CD4-positive, alpha-beta T cell (primary cell): ENCODE results near the gene STIP1. TPM values are rescaled to one million over a fixed set of nuclear protein-coding genes. Genes with fewer than 3 reads are reported as not detected.

ENCODE experiments used
- ATAC-seq: fragments of 200-7000 bp; cut with Tn5 transposase; one replicate; pipeline ENCODE4 v1.10.0; 2022; ENCODE audit warnings: mild to moderate bottlenecking; ENCODE audit not compliant: poor library complexity
- CTCF ChIA-PET: fragments of 350-600 bp; sonication (Branson Sonifier 250); formaldehyde crosslinking; loops from one replicate; lab custom pipeline; 2021; ENCODE audit warnings: antibody characterized with exemption, inconsistent platforms; lab: Charles Lee
- POLR2A ChIA-PET: fragments of 350-600 bp; sonication (Branson Sonifier 250); formaldehyde crosslinking; loops from one replicate; lab custom pipeline; 2021; ENCODE audit warnings: antibody characterized with exemption, inconsistent platforms; lab: Charles Lee
- DNase-seq, 14 experiments: peaks; one replicate each; pipeline ENCODE4 v3.0.0-alpha.2; 2013 to 2020; ENCODE audit warnings: mixed read lengths in 2 of 14
- H3K27ac ChIP-seq, 2 donors: one replicate each; pipeline versions ENCODE4 v1.5.1 to v1.7.0; 2013; ENCODE audit warnings: low read length in 2 of 2, low read depth in 1 of 2, mild to moderate bottlenecking in 1 of 2
- H3K27me3 ChIP-seq, 2 experiments: 1 replicate in 1 of 2; 2 replicates in 1 of 2; pipeline versions ENCODE4 v1.6.1 to v1.7.0; 2013; ENCODE audit warnings: low read length in 2 of 2, control low read depth in 1 of 2, mild to moderate bottlenecking in 1 of 2, moderate library complexity in 1 of 2; ENCODE audit not compliant: insufficient read depth in 2 of 2, control insufficient read depth in 1 of 2
- H3K36me3 ChIP-seq: one replicate; pipeline ENCODE4 v1.6.1; 2013; ENCODE audit warnings: low read length, control low read depth; ENCODE audit not compliant: insufficient read depth
- H3K4me1 ChIP-seq: one replicate; pipeline ENCODE4 v1.6.1; 2013; ENCODE audit warnings: low read length, control low read depth; ENCODE audit not compliant: insufficient read depth
- H3K4me3 ChIP-seq: one replicate; pipeline ENCODE4 v1.5.1; 2013; ENCODE audit warnings: mild to moderate bottlenecking, low read length, moderate library complexity
- H3K9me3 ChIP-seq, 2 experiments: 1 replicate in 1 of 2; 2 replicates in 1 of 2; pipeline versions ENCODE4 v1.6.1 to v1.7.0; 2013; ENCODE audit warnings: low read length in 2 of 2, mild to moderate bottlenecking in 2 of 2, control low read depth in 1 of 2, moderate library complexity in 1 of 2; ENCODE audit not compliant: control insufficient read depth in 1 of 2, insufficient read depth in 1 of 2
- H3K27ac Mint-ChIP-seq: one replicate; pipeline ENCODE4 v1.8.0; 2020; ENCODE audit warnings: mixed read lengths
- H3K27me3 Mint-ChIP-seq: one replicate; pipeline ENCODE4 v1.8.0; 2021; ENCODE audit warnings: mixed read lengths
- H3K36me3 Mint-ChIP-seq: one replicate; pipeline ENCODE4 v1.8.0; 2021; ENCODE audit warnings: low read depth, mixed read lengths
- H3K4me1 Mint-ChIP-seq: one replicate; pipeline ENCODE4 v1.8.0; 2021; ENCODE audit warnings: low read depth, mixed read lengths
- H3K4me3 Mint-ChIP-seq: one replicate; pipeline ENCODE4 v1.8.0; 2020; ENCODE audit warnings: mild to moderate bottlenecking, mixed read lengths
- H3K9me3 Mint-ChIP-seq: one replicate; pipeline ENCODE4 v1.8.0; 2020; ENCODE audit warnings: mixed read lengths
- intact Hi-C, 2 experiments: fragments of 100-400 bp; cut with DNase I in 1 of 2; cut with micrococcal nuclease in 1 of 2; formaldehyde crosslinking; loops; one replicate each; pipeline versions ENCODE4 v1.15.1 to v1.9.0; 2023 to 2025; cut with DNase I, micrococcal nuclease
- total RNA-seq, 174 experiments: library from RNA in 2 of 174; stranded (reverse) in 2 of 174; gene quantifications; one replicate each; pipeline ENCODE4 v1.2.3 and lab custom pipeline; 2021 to 2026
- TF ChIP-seq, protein P1 (sequence below): fragments of 200-600 bp; IDR thresholded peaks from one replicate; pipeline ENCODE4 v1.8.0; 2022; ENCODE audit warnings: antibody characterized with exemption, mild to moderate bottlenecking

STIP1 gene
- total RNA-seq, 2 experiments from 2014 or later: 29.0 to 37.5 TPM

DNA sequence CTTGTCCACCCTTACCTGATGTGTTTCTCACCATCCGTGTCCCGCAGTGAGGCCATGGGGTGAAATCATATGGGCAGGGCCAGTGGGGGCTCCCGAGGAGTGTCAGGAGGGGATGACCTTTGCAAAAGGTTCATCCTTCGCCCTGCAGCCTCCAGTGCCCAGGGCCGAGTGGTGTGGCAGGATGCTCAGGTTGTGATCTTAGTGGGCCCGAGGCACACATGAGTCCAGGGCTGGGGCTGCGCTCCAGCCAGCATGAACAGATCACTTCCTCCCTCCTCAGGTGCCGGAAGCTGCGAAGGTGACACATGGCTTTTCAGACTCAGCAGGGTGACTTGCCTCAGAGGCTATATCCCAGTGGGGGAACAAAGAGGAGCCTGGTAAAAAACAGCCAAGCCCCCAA is 52.1 kb downstream of the STIP1 start:
- intact Hi-C loops: no loop called here
- ChIA-PET CTCF (interaction anchor here (2.6 kb wide), 1 partner anchor 34 kb away, joined by 7 read pairs; no protein-coding TSS in a partner anchor), POLR2A (no interaction called here)
- Histone ChIP-seq H3K4me3 (no peak overlapping the region), H3K27ac (peak overlapping the region in 1 of 2 donors; percentile 7), H3K27me3 (no peaks in the 10 kb centered on the region), H3K36me3 (peaks cover 12% of the 10 kb centered on the region), H3K4me1 (peaks cover 61% of the 10 kb centered on the region), H3K9me3 (no peaks in the 10 kb centered on the region)
- peaks cover 39% of the 10 kb centered on the region for H3K4me1 Mint-ChIP-seq
- peaks cover 30% of the 10 kb centered on the region for H3K36me3 Mint-ChIP-seq
- no peak for ATAC-seq
- peak overlapping the region; percentile 54 for H3K4me3 Mint-ChIP-seq
- peak in 1 of 14 experiments; percentile 2 for DNase-seq
- no peaks in the 10 kb centered on the region for H3K9me3 Mint-ChIP-seq
- TF ChIP-seq, protein P1, sequence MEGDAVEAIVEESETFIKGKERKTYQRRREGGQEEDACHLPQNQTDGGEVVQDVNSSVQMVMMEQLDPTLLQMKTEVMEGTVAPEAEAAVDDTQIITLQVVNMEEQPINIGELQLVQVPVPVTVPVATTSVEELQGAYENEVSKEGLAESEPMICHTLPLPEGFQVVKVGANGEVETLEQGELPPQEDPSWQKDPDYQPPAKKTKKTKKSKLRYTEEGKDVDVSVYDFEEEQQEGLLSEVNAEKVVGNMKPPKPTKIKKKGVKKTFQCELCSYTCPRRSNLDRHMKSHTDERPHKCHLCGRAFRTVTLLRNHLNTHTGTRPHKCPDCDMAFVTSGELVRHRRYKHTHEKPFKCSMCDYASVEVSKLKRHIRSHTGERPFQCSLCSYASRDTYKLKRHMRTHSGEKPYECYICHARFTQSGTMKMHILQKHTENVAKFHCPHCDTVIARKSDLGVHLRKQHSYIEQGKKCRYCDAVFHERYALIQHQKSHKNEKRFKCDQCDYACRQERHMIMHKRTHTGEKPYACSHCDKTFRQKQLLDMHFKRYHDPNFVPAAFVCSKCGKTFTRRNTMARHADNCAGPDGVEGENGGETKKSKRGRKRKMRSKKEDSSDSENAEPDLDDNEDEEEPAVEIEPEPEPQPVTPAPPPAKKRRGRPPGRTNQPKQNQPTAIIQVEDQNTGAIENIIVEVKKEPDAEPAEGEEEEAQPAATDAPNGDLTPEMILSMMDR: no peak
- H3K27ac Mint-ChIP-seq: peak overlapping the region; percentile 100
- no peaks in the 10 kb centered on the region for H3K27me3 Mint-ChIP-seq

GRCh38 chr11:64238999-64239398 is 53.0 kb downstream of the STIP1 start:
- peaks cover 36% of the 10 kb centered on the region for H3K36me3 Mint-ChIP-seq
- CTCF ChIA-PET: interaction anchor here (1.2 kb wide), 1 partner anchor 66 kb away, joined by 3 read pairs; no protein-coding TSS in a partner anchor

DNA sequence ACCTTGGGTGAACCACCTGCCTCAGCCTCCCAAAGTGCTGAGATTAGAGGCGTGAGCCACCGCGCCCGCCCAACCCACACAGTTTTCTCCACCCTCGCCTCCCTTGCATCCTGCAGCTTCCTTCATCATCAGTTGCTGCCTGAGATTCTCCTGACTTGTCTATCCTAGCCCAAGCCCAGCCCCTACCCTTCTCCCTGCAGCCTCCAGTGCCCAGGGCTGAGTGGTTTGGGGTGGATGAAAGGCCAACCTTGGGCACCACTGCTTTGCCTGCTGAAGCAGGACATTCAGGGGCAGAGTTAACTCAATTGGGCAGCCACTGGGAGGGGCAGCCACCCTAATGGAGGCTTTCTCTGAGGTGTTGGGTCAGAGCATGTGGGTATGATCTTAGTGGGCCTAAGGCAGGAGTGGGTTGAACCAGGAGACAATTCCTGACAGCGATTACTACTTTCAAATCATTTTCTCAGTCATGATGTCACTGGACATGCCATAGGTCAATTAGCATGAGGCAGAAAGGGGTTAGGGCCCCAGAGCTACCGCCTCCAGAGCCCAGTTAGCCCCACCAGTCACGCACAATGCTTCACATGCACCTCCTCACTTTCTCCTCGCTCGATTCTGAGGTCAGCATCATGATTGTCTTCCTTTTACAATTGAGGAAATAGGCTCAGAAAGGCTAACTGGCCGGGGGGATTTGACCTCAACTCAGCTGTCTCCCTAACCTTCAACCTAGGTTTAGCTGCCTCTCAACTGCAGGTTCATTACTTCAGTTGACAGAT is 53.9 kb downstream of the STIP1 start:
- intact Hi-C loops: loop anchor here (2.0 to 5.0 kb wide), 4 partner anchors 13 to 65 kb away; partner anchors contain the start of genes FERMT3 (in 2 of the 2), BAD (in 1 of the 2), ESRRA (in 1 of the 2) and GPR137 (in 1 of the 2)
- no peaks in the 10 kb centered on the region for H3K9me3 ChIP-seq
- peak overlapping the region; percentile 80 for H3K4me3 ChIP-seq
- H3K4me1 ChIP-seq: peaks cover 59% of the 10 kb centered on the region
- Mint-ChIP-seq H3K4me3 (peak overlapping the region; percentile 98), H3K27ac (peak overlapping the region; percentile 100), H3K27me3 (no peaks in the 10 kb centered on the region), H3K9me3 (no peaks in the 10 kb centered on the region), H3K4me1 (peaks cover 39% of the 10 kb centered on the region), H3K36me3 (peaks cover 36% of the 10 kb centered on the region)
- H3K27me3 ChIP-seq: no peaks in the 10 kb centered on the region
- H3K27ac ChIP-seq: peak overlapping the region; percentile 97 to 100
- CTCF ChIA-PET: interaction anchor here (1.0 to 1.9 kb wide), 4 partner anchors 8 to 102 kb away, joined by 3 to 10 read pairs (median 3); partner anchors contain the start of gene PLCB3
- peaks cover 22% of the 10 kb centered on the region for H3K36me3 ChIP-seq
- TF ChIP-seq, protein P1: no peak
- POLR2A ChIA-PET: interaction anchor here (0.6 to 5.5 kb wide), 6 partner anchors 10 to 78 kb away, joined by 3 to 69 read pairs (median 15); partner anchors contain the start of genes DNAJC4, FERMT3, PRDX5 and STIP1
- DNase-seq (peak in 3 of 14 experiments; percentile 40 to 81 (median 69)), ATAC-seq (no peak)

More at GRCh38 chr11:64238999-64239398, 53.0 kb downstream of the STIP1 start:
- TF ChIP-seq, protein P1: no peak
- peak overlapping the region; percentile 51 for H3K4me3 Mint-ChIP-seq
- H3K27ac Mint-ChIP-seq: peak overlapping the region; percentile 100
- intact Hi-C loops: no loop called here
- ATAC-seq: no peak
- Histone ChIP-seq H3K4me1 (peaks cover 59% of the 10 kb centered on the region), H3K4me3 (no peak overlapping the region), H3K9me3 (no peaks in the 10 kb centered on the region), H3K36me3 (peaks cover 19% of the 10 kb centered on the region), H3K27ac (peak overlapping the region; percentile 7 to 29), H3K27me3 (no peaks in the 10 kb centered on the region)
- POLR2A ChIA-PET: interaction anchor here (0.6 to 5.5 kb wide), 4 partner anchors 9 to 572 kb away, joined by 3 to 69 read pairs (median 4); partner anchors contain the start of genes DNAJC4, PRDX5 and TRMT112
- peak in 1 of 14 experiments; percentile 34 for DNase-seq
- no peaks in the 10 kb centered on the region for H3K27me3 Mint-ChIP-seq
- H3K4me1 Mint-ChIP-seq: peaks cover 39% of the 10 kb centered on the region
- H3K9me3 Mint-ChIP-seq: no peaks in the 10 kb centered on the region
